Peyer's patch (tissue), 4 donors: ENCODE data around the gene XRN1.

ENCODE experiments used
- POLR2A ChIP-seq, 2 donors: fragments of 450-650 bp; IDR thresholded peaks; one replicate each; pipeline ENCODE4 v1.5.1; 2017; ENCODE audit warnings: antibody characterized with exemption in 2 of 2, mild to moderate bottlenecking in 2 of 2, moderate library complexity in 2 of 2
- TF ChIP-seq, protein P1 (sequence below), 6 experiments: fragments of 450-650 bp in 4 of 6; fragments of 200-600 bp in 2 of 6; sonication (generic) in 1 of 6; IDR thresholded peaks; one replicate each; pipeline ENCODE4 v1.5.1; 2017 to 2019; ENCODE audit warnings: antibody characterized with exemption in 6 of 6, mild to moderate bottlenecking in 3 of 6, moderate library complexity in 1 of 6

- no peak for TF ChIP-seq POLR2A (IDR thresholded peaks at IDR 0.05)
- TF ChIP-seq, protein P1, sequence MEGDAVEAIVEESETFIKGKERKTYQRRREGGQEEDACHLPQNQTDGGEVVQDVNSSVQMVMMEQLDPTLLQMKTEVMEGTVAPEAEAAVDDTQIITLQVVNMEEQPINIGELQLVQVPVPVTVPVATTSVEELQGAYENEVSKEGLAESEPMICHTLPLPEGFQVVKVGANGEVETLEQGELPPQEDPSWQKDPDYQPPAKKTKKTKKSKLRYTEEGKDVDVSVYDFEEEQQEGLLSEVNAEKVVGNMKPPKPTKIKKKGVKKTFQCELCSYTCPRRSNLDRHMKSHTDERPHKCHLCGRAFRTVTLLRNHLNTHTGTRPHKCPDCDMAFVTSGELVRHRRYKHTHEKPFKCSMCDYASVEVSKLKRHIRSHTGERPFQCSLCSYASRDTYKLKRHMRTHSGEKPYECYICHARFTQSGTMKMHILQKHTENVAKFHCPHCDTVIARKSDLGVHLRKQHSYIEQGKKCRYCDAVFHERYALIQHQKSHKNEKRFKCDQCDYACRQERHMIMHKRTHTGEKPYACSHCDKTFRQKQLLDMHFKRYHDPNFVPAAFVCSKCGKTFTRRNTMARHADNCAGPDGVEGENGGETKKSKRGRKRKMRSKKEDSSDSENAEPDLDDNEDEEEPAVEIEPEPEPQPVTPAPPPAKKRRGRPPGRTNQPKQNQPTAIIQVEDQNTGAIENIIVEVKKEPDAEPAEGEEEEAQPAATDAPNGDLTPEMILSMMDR (IDR thresholded peaks at IDR 0.05), result no peak
These were observed 137.4 kb downstream of the XRN1 start for GRCh38 chr3:142310439-142310838.
